Endodermal cell (in vitro differentiated cells): ENCODE results near the gene LYPD6. TPM values are rescaled to one million over a fixed set of nuclear protein-coding genes. Genes with fewer than 3 reads are reported as not detected.

Experiments
- DNase-seq: peaks from one replicate; pipeline ENCODE4 v3.0.0-alpha.2; 2017
- H3K27ac ChIP-seq: 2 replicates; pipeline ENCODE4 v1.5.1; 2013; ENCODE audit warnings: mild to moderate bottlenecking, low read depth, low read length, moderate library complexity
- H3K27me3 ChIP-seq: 2 replicates; pipeline ENCODE4 v1.6.1; 2013; ENCODE audit warnings: mild to moderate bottlenecking, low read length, moderate library complexity; ENCODE audit not compliant: insufficient read depth, control insufficient read depth, poor library complexity, severe bottlenecking
- H3K36me3 ChIP-seq: 2 replicates; pipeline ENCODE4 v1.7.0; 2013; ENCODE audit warnings: mild to moderate bottlenecking, low read length, moderate library complexity; ENCODE audit not compliant: control insufficient read depth, insufficient read depth
- H3K4me1 ChIP-seq: one replicate; pipeline ENCODE4 v1.7.0; 2013; ENCODE audit warnings: low read length; ENCODE audit not compliant: control insufficient read depth, insufficient read depth
- H3K4me3 ChIP-seq: 2 replicates; pipeline ENCODE4 v1.5.1; 2013; ENCODE audit warnings: mild to moderate bottlenecking, low read length, moderate library complexity
- H3K9ac ChIP-seq: 2 replicates; pipeline ENCODE4 v1.6.1; 2013; ENCODE audit warnings: mild to moderate bottlenecking, low read length, moderate library complexity; ENCODE audit not compliant: poor library complexity, severe bottlenecking; ENCODE audit errors: extremely low read depth
- H3K9me3 ChIP-seq: 2 replicates; pipeline ENCODE4 v1.6.1; 2013; ENCODE audit warnings: mild to moderate bottlenecking, low read length, moderate library complexity; ENCODE audit not compliant: control insufficient read depth
- H3K27ac Mint-ChIP-seq: 2 replicates; pipeline ENCODE4 v1.8.0; 2020; ENCODE audit warnings: mixed read lengths
- H3K27me3 Mint-ChIP-seq: 2 replicates; pipeline ENCODE4 v1.8.0; 2021; ENCODE audit warnings: mild to moderate bottlenecking, mixed read lengths; ENCODE audit not compliant: insufficient read depth
- H3K36me3 Mint-ChIP-seq: 2 replicates; pipeline ENCODE4 v1.8.0; 2020; ENCODE audit warnings: low read depth, mixed read lengths
- H3K4me1 Mint-ChIP-seq: 2 replicates; pipeline ENCODE4 v1.8.0; 2020; ENCODE audit warnings: mixed read lengths
- H3K4me3 Mint-ChIP-seq: 2 replicates; pipeline ENCODE4 v1.8.0; 2020; ENCODE audit warnings: mild to moderate bottlenecking, moderate library complexity, mixed read lengths
- H3K9me3 Mint-ChIP-seq: 2 replicates; pipeline ENCODE4 v1.8.0; 2020; ENCODE audit warnings: mild to moderate bottlenecking, mixed read lengths
- WGBS, 2 experiments: methylation state at CpG; one replicate each; pipeline versions ENCODE4 v1.1.5 to v1.1.7; 2013; ENCODE audit warnings: missing lambda C conversion rate in 2 of 2, mixed read lengths in 1 of 2; ENCODE audit not compliant: insufficient coverage in 1 of 2, insufficient read length in 1 of 2; 5-methylcytosine and 5-hydroxymethylcytosine counted together
- total RNA-seq, 2 donors: library from RNA; stranded (reverse); fragmentation: NEBNext Ultra II Directional in 1 of 2; extraction: Animal tissue kit (Norgen Biotek cat#: 25700) in 1 of 2; gene quantifications; 2 replicates in 1 of 2; 3 replicates in 1 of 2; pipeline ENCODE4 v1.2.1, GENCODE V29; 2021
- TF ChIP-seq, protein P1 (sequence below): fragments of 200-600 bp; sonication (generic); conservative IDR thresholded peaks from 2 replicates; pipeline ENCODE4 v1.5.0; 2021; ENCODE audit warnings: antibody characterized with exemption, mild to moderate bottlenecking

LYPD6 gene
- total RNA-seq, 2 donors from 2014 or later, result 6.7 to 8.5 TPM

DNA sequence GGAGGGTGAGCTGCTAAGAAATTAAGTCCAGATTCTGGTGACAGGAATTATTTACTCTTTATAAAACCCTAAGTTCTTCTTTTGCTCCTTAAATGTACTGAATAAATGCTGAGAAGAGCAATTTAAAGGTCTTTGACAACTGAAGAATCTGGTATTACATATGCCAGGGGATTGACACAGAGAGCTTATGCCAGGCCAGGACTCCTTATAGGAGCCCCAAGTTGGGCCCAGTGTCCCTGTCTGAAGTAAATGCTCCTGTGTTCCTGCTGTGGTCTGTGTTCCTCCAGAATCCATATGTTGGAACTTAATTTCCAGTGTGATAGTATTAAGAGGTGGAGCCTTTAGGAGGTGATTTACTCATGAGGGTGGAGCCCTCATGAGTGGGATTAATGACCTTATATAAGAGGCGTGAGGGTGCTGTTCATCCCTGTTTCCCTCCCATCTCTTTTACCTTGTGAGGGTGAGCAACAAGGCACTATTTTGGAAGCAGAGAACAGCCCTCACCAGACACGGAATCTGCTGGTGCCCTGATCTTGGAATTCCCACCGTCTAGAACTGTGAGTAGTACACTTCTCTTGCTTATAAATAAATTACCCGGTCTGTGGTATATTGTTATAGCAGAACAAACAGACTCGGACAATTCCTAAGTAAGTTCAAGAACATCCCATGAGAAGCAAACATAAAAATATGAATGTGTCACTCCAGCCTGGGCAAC is 39.8 kb downstream of the LYPD6 start:
- H3K9me3 Mint-ChIP-seq, result peaks cover 9% of the 10 kb centered on the region
- peaks cover 13% of the 10 kb centered on the region for H3K4me1 Mint-ChIP-seq
- TF ChIP-seq, protein P1, sequence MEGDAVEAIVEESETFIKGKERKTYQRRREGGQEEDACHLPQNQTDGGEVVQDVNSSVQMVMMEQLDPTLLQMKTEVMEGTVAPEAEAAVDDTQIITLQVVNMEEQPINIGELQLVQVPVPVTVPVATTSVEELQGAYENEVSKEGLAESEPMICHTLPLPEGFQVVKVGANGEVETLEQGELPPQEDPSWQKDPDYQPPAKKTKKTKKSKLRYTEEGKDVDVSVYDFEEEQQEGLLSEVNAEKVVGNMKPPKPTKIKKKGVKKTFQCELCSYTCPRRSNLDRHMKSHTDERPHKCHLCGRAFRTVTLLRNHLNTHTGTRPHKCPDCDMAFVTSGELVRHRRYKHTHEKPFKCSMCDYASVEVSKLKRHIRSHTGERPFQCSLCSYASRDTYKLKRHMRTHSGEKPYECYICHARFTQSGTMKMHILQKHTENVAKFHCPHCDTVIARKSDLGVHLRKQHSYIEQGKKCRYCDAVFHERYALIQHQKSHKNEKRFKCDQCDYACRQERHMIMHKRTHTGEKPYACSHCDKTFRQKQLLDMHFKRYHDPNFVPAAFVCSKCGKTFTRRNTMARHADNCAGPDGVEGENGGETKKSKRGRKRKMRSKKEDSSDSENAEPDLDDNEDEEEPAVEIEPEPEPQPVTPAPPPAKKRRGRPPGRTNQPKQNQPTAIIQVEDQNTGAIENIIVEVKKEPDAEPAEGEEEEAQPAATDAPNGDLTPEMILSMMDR, result no peak
- Histone ChIP-seq H3K4me1 (no peaks in the 10 kb centered on the region), H3K4me3 (no peak overlapping the region), H3K27me3 (peaks cover 12% of the 10 kb centered on the region), H3K9ac (no peak overlapping the region), H3K9me3 (peaks cover 13% of the 10 kb centered on the region), H3K27ac (no peak overlapping the region), H3K36me3 (no peaks in the 10 kb centered on the region)
- H3K36me3 Mint-ChIP-seq, result peaks cover 10% of the 10 kb centered on the region
- H3K4me3 Mint-ChIP-seq, result no peak overlapping the region
- no peak overlapping the region for H3K27ac Mint-ChIP-seq
- 94 to 97% methylated on average over 4 to 5 of the region's 5 CpGs for WGBS, 2 experiments
- DNase-seq, result no peak
- peaks cover 10% of the 10 kb centered on the region for H3K27me3 Mint-ChIP-seq

DNA sequence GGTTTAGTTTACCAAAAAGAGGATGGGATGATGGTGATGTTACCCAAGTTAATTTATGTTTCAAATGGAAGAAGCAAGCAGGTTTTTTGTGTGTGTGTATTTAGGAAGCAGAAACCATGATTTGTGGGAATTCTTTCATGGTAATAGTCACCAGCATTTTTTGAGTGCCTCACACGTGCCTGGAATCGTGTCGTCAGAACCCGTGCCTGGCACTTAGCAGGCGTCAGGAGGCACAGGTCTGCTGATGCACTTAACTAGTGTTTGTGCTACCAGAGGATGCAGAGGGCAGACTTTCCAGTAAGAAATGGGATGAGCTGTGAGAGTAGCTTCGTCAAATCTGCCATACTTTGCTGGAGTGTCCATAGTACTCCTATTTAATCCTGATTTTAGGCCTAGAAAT is 41.1 kb downstream of the LYPD6 start:
- TF ChIP-seq, protein P1, result no peak
- Histone ChIP-seq H3K9me3 (peaks cover 13% of the 10 kb centered on the region), H3K36me3 (no peaks in the 10 kb centered on the region), H3K4me3 (no peak overlapping the region), H3K4me1 (peaks cover 4% of the 10 kb centered on the region), H3K27me3 (peaks cover 12% of the 10 kb centered on the region), H3K9ac (no peak overlapping the region), H3K27ac (no peak overlapping the region)
- H3K9me3 Mint-ChIP-seq, result peaks cover 9% of the 10 kb centered on the region
- H3K36me3 Mint-ChIP-seq, result peaks cover 10% of the 10 kb centered on the region
- no peak overlapping the region for H3K27ac Mint-ChIP-seq
- no peak overlapping the region for H3K4me3 Mint-ChIP-seq
- DNase-seq, result no peak
- 89 to 92% methylated on average over 5 to 6 of the region's 6 CpGs for WGBS, 2 experiments
- peaks cover 10% of the 10 kb centered on the region for H3K27me3 Mint-ChIP-seq
- peaks cover 17% of the 10 kb centered on the region for H3K4me1 Mint-ChIP-seq

DNA sequence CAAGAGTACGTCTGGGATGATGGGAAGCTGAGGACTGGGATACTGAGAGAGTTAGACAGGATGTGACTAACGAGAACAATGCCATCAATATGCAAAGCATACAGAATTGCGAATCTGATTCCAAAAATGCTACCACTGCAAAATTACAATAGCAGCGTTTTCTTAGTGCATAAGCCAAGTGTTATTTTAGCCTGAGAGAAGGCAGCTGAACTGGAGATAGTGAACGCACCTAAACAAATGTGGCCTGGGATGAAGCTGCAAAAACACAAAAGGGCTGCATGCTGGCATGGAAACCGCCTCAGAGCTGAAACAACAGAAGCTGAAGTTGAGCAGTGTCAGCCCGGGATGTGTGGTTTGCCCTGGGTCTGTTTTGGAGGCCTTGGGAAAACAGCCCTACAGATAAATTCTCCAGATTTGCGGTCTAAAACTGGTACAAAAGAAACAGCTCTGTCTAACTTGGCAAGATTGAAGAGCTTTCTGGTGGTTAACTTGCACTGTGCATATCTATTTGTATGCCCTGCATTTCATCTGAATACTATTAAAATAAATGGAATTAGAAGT is 45.5 kb downstream of the LYPD6 start:
- WGBS, 2 experiments, result 49 to 86% methylated on average over 7 to 8 of the region's 8 CpGs
- Mint-ChIP-seq H3K36me3 (no peaks in the 10 kb centered on the region), H3K4me1 (peaks cover 21% of the 10 kb centered on the region), H3K27me3 (peaks cover 6% of the 10 kb centered on the region), H3K9me3 (no peaks in the 10 kb centered on the region), H3K4me3 (no peak overlapping the region), H3K27ac (no peak overlapping the region)
- H3K36me3 ChIP-seq, result no peaks in the 10 kb centered on the region
- H3K27ac ChIP-seq, result peak overlapping the region; percentile 50
- peaks cover 7% of the 10 kb centered on the region for H3K4me1 ChIP-seq
- no peak overlapping the region for H3K9ac ChIP-seq
- no peak overlapping the region for H3K4me3 ChIP-seq
- DNase-seq, result no peak
- no peaks in the 10 kb centered on the region for H3K9me3 ChIP-seq
- TF ChIP-seq, protein P1, result no peak
- peaks cover 23% of the 10 kb centered on the region for H3K27me3 ChIP-seq
